G401 (cell line): ENCODE data around the gene BLM. TPM values are rescaled to one million over a fixed set of nuclear protein-coding genes. Genes with fewer than 3 reads are reported as not detected.

Experiments used
- DNase-seq: peaks from one replicate; pipeline ENCODE4 v3.0.0-alpha.2; 2015; ENCODE audit warnings: low spot score
- in situ Hi-C: cut with HindIII; loops from 2 replicates; pipeline ENCODE4 v1.10.0; 2016; ENCODE audit warnings: low sequenced_read_pairs, mixed read lengths
- total RNA-seq: library from RNA; depleted of rRNA; stranded (reverse); fragments of >200 nt; shearing (Covaris generic); gene quantifications from 2 replicates; pipeline ENCODE4 v1.2.3, GENCODE V29; 2014; rRNA removed

BLM gene
- total RNA-seq, 1 experiment from 2014 or later: 25.7 TPM

DNA sequence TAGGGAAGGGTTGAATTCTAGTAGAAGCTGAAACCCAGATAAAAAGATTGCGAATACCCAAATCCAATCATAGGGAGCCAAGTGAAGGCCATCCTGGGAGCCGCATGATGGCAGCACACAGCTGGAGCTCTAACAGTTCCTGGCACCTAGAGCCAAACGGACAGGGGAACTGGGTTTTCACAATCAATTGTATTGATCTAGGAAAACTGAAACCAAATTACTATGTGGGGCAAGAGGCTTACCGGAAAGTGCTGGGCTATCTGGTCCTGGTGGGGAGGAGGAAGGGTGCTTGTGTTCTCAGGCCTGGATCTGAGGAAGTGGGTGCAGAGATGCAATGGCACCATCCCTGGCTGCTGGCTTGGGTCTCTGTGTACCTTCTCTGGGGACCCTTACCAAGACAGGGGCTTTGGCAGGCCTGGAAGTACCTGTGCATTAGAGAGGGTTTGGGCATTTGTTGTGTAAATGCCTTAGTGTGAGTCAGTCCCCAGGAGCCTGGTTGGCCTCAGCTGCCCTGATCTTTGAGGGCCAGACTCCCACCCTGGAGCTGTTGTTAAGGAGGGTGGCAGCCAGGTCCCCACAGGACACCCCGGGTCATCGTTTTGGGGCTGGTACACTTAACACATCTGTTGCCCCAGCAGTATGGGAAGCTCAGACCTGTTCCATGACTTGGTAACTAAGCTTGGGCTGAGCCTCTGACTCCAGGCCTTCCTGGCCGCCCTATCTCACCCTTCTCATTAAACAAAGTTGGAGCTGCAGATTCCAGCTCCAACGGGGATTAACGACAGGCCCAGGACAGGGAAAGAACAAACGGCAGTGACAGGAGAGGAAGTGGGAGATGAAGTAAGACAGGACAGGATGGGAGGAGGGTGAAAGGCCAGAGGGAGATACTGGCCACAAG lies 142.3 kb downstream of the BLM start:
- no peak for DNase-seq
- in situ Hi-C loops: no loop called here

DNA sequence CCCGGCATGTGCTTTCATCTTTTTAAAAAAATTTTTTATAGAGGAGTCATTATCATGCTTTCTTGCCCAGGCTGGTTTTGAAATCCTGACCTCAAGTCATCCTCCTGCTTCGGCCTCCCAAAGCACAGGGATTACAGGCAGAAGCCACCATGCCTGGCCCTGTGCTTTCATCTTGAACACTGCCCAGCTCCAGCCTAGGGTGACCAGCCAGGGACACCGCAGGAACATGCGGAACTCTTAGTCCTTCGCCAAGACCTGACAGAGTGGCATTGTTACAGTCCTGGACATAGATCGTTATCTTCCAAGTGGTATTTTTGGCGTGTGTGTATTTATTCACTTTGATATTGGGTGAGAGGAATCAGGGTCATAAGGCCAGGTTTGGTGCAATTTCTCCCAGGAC lies 143.3 kb downstream of the BLM start:
- DNase-seq: no peak
- in situ Hi-C loops: no loop called here

DNA sequence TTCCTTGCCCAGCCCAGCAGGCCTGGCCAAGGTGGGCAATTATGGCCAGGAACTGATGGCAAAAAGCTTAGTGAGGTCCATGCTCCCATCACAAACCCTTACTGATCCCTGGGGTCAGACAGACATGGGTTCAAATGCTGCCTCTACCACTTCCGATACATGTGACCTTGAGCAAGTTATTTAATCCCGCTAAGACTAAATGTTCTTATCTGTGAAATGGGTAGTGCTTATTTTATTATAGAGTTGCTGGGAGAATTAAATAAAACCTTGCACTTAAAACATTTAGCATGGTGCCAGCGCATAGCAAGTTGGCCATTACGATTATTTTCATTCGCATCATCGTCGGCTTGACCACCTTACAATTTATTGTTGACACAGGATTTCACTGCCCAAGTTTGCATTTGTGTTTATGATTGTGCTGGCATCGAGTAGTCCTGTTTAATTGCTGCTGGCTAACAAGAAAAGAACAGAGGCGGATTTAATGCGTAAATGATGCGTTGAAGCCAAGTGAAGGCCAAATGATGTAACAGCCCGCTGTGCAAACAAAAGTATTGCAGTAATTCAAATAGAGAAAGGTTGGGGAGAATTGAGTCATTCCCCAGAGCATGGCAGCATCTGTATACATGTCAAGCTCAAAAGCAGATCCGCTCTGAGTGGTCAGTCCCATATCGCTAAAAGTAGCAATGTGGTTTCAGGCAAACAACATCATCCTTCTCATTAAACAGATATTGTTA lies 144.0 kb downstream of the BLM start:
- no peak for DNase-seq
- in situ Hi-C loops: no loop called here

DNA sequence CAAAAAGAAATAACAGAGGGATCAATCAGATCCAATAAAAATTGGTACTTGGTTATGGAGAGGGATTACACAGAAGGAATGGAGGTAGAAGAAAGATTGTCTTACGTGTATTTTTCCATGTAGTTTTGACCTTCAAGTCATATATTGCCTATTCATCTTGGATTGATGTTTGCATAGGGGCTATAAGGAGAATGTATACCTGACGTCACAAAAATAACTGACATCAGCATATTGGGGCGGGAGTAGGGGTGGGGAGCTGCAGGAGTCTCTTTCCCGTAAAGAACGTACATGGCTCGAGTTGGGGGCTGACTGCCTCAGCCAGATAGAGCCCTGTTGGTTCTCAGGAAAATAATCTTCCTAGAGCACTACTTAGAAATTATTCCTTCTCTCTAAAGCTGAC lies 145.3 kb downstream of the BLM start:
- no peak for DNase-seq
- in situ Hi-C loops: no loop called here

DNA sequence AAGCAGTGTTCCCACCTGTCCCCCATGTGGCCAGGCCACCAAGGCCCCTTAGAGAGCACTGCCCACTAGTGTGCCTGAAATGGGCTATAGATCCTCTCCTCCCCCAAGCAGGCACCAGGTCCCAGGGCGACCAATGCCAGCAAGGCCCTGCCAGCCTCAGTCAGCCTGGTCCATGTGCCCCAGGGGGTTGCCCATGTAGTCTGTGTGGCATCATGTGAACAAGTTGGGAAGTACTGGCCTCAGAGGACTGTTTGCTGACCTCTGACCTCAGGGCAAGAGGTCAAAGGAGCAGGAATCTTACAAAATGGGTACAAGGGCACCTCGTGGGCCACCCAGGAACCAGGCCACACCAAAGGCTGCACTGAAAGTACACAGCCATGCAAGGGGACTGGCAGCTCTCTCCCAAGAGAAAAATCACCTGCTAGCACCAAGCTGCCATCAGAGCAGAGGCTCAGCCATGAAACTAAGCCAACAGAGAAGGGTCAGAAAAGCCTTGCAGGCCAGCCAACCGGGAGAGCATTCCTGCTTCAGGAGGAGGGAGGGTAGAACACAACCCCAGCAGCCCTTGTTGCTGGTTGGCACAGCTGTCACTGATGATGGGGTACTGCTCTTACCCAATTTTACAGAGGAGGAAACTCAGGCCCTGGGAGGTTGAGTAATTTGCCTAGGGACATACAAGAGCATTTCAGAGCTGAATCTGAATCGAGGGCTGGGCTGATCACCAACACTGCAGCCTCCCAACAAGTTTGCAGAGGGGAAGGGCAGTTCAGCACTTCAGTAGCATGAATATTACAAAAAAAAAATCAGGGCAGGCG lies 146.0 kb downstream of the BLM start:
- in situ Hi-C loops: no loop called here
- no peak for DNase-seq

DNA sequence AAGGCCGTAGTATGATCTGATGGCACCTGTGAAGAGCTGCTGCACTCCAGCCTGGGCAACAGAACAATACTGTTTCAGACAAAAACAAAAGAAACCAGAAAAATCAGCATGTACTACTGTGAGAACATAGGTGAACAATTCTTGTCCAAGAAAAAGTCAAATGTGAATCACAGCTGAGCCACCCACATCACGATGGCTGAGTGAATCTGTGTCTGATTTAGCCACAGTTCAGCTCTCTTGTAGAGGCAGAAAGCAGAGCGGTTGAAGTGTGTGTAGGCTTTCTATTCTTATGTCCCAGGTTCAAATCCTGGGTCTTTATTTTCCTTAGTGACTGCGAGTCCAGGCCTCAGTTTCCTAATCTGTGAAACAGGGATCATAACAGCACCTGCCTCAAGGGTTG lies 146.8 kb downstream of the BLM start:
- in situ Hi-C loops: no loop called here
- DNase-seq: no peak

DNA sequence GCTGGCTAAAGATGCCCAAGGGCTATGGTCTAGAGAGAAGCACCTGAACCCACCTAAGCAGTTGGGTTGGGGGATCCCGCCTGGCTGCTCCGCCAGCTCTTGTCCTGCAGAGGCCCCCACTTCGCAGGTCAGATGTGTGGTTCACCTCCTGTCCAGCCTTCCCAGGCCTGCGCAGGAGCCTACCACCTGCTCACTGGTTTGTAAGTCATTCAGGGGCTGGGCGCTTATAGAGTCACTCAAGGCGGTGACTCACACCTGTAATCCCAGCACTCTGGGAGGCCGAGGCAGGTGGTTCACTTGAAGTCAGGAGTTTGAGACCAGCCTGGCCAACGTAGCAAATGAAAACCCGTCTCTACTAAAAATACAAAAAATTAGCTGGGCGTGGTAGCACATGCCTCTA lies 147.4 kb downstream of the BLM start:
- in situ Hi-C loops: no loop called here
- DNase-seq: no peak

DNA sequence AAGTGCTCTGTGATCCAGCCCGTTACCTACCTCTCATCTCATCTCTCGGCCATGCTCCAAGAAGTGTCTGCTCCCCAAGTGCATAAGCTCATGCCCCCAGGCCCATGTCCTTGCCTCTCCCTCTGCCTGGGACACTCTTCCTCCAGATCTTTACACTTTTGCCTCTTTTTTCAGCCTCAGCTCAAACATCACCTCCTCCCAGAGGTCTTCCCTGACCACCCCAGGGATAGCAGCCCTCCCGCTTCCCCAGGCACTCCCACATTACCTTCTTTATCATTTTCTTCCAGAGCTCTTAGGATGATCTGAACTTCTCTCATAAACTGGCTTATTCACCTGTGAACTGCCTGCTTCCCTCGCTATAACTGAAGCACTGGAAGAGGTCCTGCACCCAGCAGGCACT lies 148.6 kb downstream of the BLM start:
- DNase-seq: no peak
- in situ Hi-C loops: no loop called here

Other genes with a start within 250 kb of the BLM start
- 5.9 and 7.4 TPM in 2 replicates for gene CRTC3, start 187.4 kb upstream of the BLM start, total RNA-seq
- 21.8 and 28.9 TPM in 2 replicates for gene FURIN, start 151.2 kb downstream of the BLM start, total RNA-seq
- gene FES, start 167.2 kb downstream of the BLM start, total RNA-seq: 0.43 and 0.64 TPM in 2 replicates
- gene MAN2A2, start 186.0 kb downstream of the BLM start, total RNA-seq: 23.8 and 33.4 TPM in 2 replicates
- gene HDDC3, start 215.2 kb downstream of the BLM start, total RNA-seq: 10.8 and 17.1 TPM in 2 replicates
- 99.2 and 113 TPM in 2 replicates for gene UNC45A, start 217.9 kb downstream of the BLM start, total RNA-seq
- 0.14 TPM in 1 of 2 replicates, not detected in the other for gene RCCD1, start 237.5 kb downstream of the BLM start, total RNA-seq